AG09309 (cell line): Measurements from ENCODE around the gene AHNAK.
"Not testable (repeated sequence)": the region's sequence is repeated elsewhere in the genome, so short reads cannot be mapped to it uniquely, and the experiment has no call there.

Source experiments
- DNase-seq: peaks from one replicate; pipeline ENCODE4 v3.0.0-alpha.2; 2010; ENCODE audit warnings: low read depth
- H3K4me3 ChIP-seq: 2 replicates; pipeline ENCODE4 v1.5.1; 2011; ENCODE audit warnings: mild to moderate bottlenecking, low read depth, low read length, moderate library complexity; ENCODE audit not compliant: control insufficient read depth
- TF ChIP-seq, protein P1 (sequence below): IDR thresholded peaks from 2 replicates; pipeline ENCODE4 v1.5.1; 2011; ENCODE audit warnings: mild to moderate bottlenecking, low read depth, low read length, inconsistent platforms; ENCODE audit not compliant: insufficient read depth, control insufficient read depth; ENCODE audit errors: missing control alignments

AHNAK gene

DNA sequence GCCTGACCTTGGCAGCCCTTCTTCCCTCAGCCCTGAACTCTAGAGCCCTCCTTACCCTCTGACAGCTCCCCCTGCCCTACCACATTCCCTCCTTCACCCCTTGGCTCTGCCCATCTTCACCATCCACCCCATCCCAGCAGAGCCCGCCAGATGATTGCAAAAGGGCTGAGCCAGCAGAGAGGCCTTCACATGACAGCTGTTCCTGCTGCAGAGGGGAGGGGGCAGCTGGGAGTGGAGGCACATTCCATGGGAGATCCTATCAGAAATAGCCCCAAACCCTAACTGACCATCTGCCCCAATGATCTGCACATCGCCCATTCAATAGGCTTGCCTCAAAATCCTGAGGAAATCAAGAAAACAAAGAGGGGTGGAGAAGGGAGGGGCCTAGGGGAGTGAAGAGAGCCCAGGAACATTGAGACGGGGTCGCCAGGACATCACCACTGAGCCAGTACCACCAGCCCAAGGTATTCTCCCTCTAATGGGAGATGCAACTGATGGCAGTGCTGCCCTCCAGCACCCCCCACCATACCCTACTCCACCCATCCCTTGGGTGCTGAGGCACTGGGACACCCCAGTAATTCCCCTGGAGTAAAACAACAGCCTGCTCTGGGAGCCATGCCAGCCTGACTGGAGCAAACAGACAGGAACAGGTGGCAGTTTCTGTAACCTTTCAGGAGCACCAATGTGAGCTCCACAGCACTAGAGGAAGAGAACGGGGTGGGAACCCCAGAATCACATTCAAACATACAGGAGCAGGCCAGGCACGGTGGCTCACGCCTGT is 8.0 kb upstream of the AHNAK start:
- no peak for DNase-seq
- TF ChIP-seq, protein P1, sequence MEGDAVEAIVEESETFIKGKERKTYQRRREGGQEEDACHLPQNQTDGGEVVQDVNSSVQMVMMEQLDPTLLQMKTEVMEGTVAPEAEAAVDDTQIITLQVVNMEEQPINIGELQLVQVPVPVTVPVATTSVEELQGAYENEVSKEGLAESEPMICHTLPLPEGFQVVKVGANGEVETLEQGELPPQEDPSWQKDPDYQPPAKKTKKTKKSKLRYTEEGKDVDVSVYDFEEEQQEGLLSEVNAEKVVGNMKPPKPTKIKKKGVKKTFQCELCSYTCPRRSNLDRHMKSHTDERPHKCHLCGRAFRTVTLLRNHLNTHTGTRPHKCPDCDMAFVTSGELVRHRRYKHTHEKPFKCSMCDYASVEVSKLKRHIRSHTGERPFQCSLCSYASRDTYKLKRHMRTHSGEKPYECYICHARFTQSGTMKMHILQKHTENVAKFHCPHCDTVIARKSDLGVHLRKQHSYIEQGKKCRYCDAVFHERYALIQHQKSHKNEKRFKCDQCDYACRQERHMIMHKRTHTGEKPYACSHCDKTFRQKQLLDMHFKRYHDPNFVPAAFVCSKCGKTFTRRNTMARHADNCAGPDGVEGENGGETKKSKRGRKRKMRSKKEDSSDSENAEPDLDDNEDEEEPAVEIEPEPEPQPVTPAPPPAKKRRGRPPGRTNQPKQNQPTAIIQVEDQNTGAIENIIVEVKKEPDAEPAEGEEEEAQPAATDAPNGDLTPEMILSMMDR = no peak
- peak overlapping the region; percentile 20 for H3K4me3 ChIP-seq

DNA sequence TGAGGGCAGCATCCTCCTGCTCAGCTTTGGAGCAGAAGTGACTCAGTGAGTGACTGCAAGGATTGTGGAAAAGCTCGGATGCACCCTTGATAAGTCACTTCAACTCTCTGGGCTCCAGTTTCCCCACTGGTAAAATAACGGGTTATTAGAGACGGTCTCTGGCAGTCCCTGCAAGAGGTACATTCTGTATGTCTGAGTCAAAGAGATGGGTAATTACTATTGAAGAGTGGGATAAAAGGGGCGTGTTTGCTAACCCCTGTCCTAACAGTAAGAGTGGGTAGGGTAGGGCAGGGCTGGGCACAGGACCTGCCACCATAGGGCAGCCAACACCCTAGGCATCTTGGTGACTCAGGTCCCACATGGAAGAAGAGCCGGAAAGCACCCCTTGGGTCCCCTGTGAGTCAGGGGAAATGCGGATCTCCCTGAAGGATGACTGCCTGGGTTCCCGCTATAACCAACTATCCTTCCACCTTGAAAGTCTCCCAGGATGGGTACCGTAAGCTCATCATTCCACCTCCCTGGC is 7.3 kb upstream of the AHNAK start:
- DNase-seq = peak; percentile 52
- H3K4me3 ChIP-seq = peak overlapping the region; percentile 20
- TF ChIP-seq, protein P1 = no peak

GRCh38 chr11:62553080-62553838 is 6.7 kb upstream of the AHNAK start:
- peak overlapping the region; percentile 43 for H3K4me3 ChIP-seq
- TF ChIP-seq, protein P1 = no peak
- DNase-seq = peak; percentile 80

- H3K4me3 ChIP-seq = peak overlapping the region; percentile 43
- no peak for DNase-seq
- TF ChIP-seq, protein P1 = no peak
Observed at GRCh38 chr11:62552485-62553079, 6.0 kb upstream of the AHNAK start.

- H3K4me3 ChIP-seq, DNase-seq: not testable (repeated sequence)
Observed at GRCh38 chr11:62550478-62550877, 3.9 kb upstream of the AHNAK start.

DNA sequence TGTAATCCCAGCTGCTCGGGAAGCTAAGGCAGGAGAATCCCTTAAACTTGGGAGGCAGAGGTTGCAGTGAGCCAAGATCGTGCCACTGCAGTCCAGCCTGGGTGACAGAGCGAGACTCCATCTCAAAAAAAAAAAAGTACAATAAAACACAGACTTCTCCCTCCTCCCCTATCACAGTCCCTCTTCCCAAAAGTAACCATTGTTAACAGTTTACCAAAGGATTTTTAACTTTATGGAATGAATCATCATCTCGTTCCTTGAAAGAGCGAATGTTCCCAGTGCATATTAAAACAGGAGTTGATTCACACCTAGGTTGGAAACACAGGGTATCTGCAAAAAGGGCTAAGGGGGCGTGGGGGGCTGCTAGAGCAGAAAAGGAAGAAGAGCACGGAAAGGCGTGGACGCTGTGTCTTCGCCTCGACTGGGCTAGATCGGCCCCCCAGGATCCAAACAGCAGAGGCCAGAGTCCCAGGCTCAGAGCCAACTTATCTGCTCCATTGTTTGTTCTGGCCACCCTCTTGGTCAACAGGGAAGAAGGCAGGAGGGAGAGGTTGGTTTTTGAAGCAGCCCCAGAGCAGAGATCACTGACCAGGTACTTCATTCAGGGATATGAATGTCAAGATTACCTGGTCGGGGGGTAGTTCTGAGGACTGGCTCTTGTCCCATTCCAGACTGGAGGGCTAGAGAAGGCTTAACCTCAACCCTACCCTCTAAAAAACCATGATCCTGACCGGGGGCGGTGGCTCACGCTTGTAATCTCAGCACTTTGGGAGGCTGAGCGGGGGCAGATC is 2.1 kb upstream of the AHNAK start:
- DNase-seq = no peak
- TF ChIP-seq, protein P1 = no peak
- H3K4me3 ChIP-seq = no peak overlapping the region
